ENCODE data around the gene MED9. TPM values are rescaled to one million over a fixed set of nuclear protein-coding genes. Genes with fewer than 3 reads are reported as not detected.
A peak's percentile ranks its signal among the peaks of the same experiment; 100 is the strongest.

MED9 gene
- total and polyA plus RNA-seq, 8 donors, result 2.9 to 14.5 (median 11.7) TPM

DNA sequence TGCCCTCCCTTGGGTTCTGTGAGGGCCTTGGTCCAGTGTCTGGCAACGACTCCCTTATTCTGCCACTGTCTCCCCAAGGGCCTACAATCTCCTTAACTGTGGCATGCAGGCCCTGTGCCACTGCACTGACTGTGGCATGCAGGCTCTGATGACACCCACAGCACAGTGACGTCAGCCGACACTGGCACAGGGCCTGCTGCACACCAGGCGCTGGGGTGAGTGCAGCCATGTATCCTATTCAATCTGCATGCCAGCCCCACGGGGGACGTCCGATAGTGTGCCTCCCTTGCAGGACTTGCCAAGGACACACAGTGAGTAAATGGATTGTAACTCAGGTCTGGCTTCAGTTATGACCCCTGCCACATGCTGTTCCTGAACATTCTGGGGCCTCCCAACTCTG lies 59.2 kb downstream of the MED9 start:
- peak overlapping the region; percentile 63 to 87 (median 78) for H3K27ac ChIP-seq
- 14 to 46% (median 36%) methylated on average over 7 of the region's 7 CpGs for WGBS, 5 donors

GRCh38 chr17:17536702-17537101 lies 59.9 kb downstream of the MED9 start:
- peaks cover 38 to 67% (median 54%) of the 10 kb centered on the region in 4 donors for H3K4me1 ChIP-seq
- H3K27me3 ChIP-seq, result no peaks in the 10 kb centered on the region
- H3K36me3 ChIP-seq, result no peaks in the 10 kb centered on the region
- intact Hi-C loops (cut with DNase I; ENCODE audit: low total_unique reads), result no loop called here
- DNase-seq, result no peak
- no peaks in the 10 kb centered on the region for H3K9me3 ChIP-seq
- TF ChIP-seq EP300 (IDR thresholded peaks at IDR 0.05) (no peak), POLR2AphosphoS5 (IDR thresholded peaks at IDR 0.05) (no peak), POLR2A (IDR thresholded peaks at IDR 0.05) (no peak), CTCF (IDR thresholded peaks at IDR 0.05) (no peak)
- no peak overlapping the region for H3K4me3 ChIP-seq
- WGBS, 5 donors, result 90 to 96% (median 94%) methylated on average over 11 to 15 of the region's 15 CpGs
- peak overlapping the region; percentile 63 to 87 (median 78) for H3K27ac ChIP-seq

More for the DNA sequence above, 59.2 kb downstream of the MED9 start:
- Histone ChIP-seq H3K4me1 (peaks cover 38 to 60% (median 52%) of the 10 kb centered on the region in 4 donors), H3K36me3 (no peaks in the 10 kb centered on the region), H3K27me3 (no peaks in the 10 kb centered on the region), H3K4me3 (no peak overlapping the region), H3K9me3 (no peaks in the 10 kb centered on the region)
- no peak for TF ChIP-seq CTCF (IDR thresholded peaks at IDR 0.05)
- peak; percentile 42 to 71 (median 44) for TF ChIP-seq POLR2AphosphoS5 (IDR thresholded peaks at IDR 0.05)
- no peak for TF ChIP-seq EP300 (IDR thresholded peaks at IDR 0.05)
- intact Hi-C loops (cut with DNase I; ENCODE audit: low total_unique reads), result no loop called here
- DNase-seq, result peak; percentile 78 to 91

DNA sequence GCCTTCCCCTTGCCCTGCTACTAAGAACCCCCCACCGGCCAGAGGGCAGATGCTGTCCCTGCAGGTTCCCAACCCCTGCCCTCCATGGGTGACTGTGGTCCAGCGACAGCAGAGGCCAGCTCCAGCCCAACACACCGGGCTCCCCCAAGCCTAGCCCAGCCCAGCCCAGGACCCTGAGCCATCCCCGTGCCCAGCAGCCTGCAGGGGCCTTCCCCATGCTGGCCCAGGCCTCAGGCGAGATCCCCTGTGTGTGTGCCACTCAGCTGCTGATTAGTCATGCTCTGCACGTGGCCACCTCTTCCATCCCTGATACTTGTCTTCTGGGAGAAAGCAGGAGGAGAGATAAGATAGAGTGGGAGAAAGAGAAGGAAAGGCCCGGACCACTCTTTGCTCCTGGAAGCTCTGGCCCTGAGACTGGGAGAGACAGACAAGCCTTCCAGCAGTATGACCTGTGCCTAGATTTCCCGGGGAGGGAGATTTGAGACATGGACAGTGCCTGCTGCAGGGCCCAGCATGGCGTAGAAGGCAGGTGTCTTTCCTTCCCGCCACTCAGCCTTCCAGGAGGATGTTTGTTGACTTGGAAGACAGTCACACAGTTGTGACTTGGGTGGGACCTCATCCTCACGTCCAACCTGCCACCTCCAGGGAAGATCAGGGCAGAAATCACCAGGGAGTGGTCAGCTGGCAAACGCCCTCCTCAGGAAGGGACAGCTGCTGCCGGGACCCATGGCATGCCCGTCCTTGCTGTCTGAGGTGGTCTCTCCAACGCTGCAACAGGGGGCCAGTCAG lies 60.7 kb downstream of the MED9 start:
- H3K4me1 ChIP-seq, result peaks cover 38 to 68% (median 54%) of the 10 kb centered on the region in 4 donors
- H3K36me3 ChIP-seq, result no peaks in the 10 kb centered on the region
- WGBS, 5 donors, result 52 to 79% (median 67%) methylated on average over 13 to 15 of the region's 15 CpGs
- peak overlapping the region; percentile 63 to 87 (median 78) for H3K27ac ChIP-seq
- H3K27me3 ChIP-seq, result no peaks in the 10 kb centered on the region
- intact Hi-C loops (cut with DNase I; ENCODE audit: low total_unique reads), result no loop called here
- no peak for DNase-seq
- no peaks in the 10 kb centered on the region for H3K9me3 ChIP-seq
- H3K4me3 ChIP-seq, result no peak overlapping the region
- TF ChIP-seq POLR2A (IDR thresholded peaks at IDR 0.05) (no peak), POLR2AphosphoS5 (IDR thresholded peaks at IDR 0.05) (no peak), CTCF (IDR thresholded peaks at IDR 0.05) (no peak), EP300 (IDR thresholded peaks at IDR 0.05) (no peak)

DNA sequence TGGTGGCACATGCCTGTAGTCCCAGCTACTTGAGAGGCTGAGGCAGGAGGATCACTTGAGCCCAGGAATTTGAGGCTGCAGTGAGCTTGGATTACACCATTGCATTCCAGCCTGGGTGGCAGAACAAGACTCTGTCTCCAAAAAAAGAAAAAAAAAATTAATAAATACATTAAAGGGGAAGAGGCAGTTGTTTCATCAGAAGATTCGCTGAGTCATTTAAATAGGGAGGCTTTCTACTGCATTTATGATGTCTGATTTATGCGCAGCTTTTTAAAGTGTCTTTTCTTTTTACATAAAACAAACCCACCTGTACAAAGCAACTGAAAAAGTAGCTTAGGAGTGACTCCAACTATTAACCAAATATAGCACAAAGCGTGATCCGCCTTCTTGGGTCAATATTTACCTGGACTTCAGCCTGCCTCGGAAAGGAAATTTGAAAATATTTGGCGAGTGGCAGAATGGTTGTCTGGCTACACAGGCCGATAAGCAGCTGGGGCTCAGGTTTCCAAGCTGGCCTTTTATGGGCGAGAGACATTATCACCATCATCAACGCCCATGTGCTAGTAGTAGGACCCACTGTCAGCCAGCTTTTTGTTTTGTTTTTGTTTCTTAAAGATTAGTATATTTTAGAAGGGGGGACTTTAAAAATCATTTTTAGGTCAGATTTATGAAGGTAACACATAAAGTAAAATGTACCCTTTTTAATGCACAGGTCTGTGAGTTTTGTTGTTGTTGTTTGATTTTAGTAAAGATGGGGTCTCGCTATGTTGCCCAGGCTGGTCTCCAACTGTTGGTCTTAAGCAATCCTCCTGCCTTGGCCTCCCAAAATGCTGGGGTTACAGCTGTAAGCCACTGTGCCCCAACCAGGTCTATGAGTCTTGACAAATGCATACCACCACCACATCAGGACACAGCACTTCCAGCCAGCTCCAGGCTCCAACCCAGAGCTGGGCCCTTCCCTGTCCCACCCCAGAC lies 61.9 kb downstream of the MED9 start:
- Histone ChIP-seq H3K27me3 (no peaks in the 10 kb centered on the region), H3K27ac (peak overlapping the region; percentile 63 to 87 (median 78)), H3K36me3 (no peaks in the 10 kb centered on the region), H3K4me1 (peaks cover 38 to 64% (median 54%) of the 10 kb centered on the region in 4 donors), H3K9me3 (no peaks in the 10 kb centered on the region), H3K4me3 (no peak overlapping the region)
- intact Hi-C loops (cut with DNase I; ENCODE audit: low total_unique reads), result no loop called here
- WGBS, 5 donors, result 31 to 62% (median 38%) methylated on average over 10 of the region's 10 CpGs
- DNase-seq, result peak; percentile 78 to 94
- TF ChIP-seq POLR2AphosphoS5 (IDR thresholded peaks at IDR 0.05) (peak; percentile 18 to 76 (median 28)), CTCF (IDR thresholded peaks at IDR 0.05) (no peak)
